ENCODE results near the gene ZNF423.

- TF ChIP-seq CTCF (conservative IDR thresholded peaks at IDR 0.05; ENCODE audit: low read depth in 2 of 2) (no peak), REST (IDR thresholded peaks at IDR 0.05; ENCODE audit: unreplicated experiment) (no peak), POLR2AphosphoS5 (IDR thresholded peaks at IDR 0.05; ENCODE audit: low read depth) (no peak), NANOG (IDR thresholded peaks at IDR 0.05; ENCODE audit: borderline replicate concordance) (no peak), ZNF114 (CRISPR knock-in tag; IDR thresholded peaks at IDR 0.05) (no peak), JUNB (IDR thresholded peaks at IDR 0.05; ENCODE audit: unreplicated experiment) (no peak), EZH2phosphoT487 (IDR thresholded peaks at IDR 0.05; ENCODE audit: unreplicated experiment) (no peak), EZH2 (IDR thresholded peaks at IDR 0.05; ENCODE audit: low read depth, unreplicated experiment) (no peak)
Observed at GRCh38 chr16:49861299-49861698, 5.4 kb upstream of the ZNF423 start.
